ENCODE measurements around the gene TTYH2.

GRCh38 chr17:74304184-74304583 lies 90.8 kb downstream of the TTYH2 start:
- TF ChIP-seq CTCF (IDR thresholded peaks at IDR 0.05) (no peak), POLR2A (IDR thresholded peaks at IDR 0.05) (no peak), EP300 (IDR thresholded peaks at IDR 0.05) (no peak)
